Putamen (tissue), 1 donor: ENCODE data around the gene SHOC2.
"Not testable (repeated sequence)": the region's sequence is repeated elsewhere in the genome, so short reads cannot be mapped to it uniquely, and the experiment has no call there.

Experiments
- DNase-seq: peaks from one replicate; pipeline ENCODE4 v3.0.0-alpha.2; 2016; ENCODE audit warnings: low spot score

Gene SHOC2

GRCh38 chr10:110901954-110902819 lies 17.2 kb upstream of the SHOC2 start:
- no peak for DNase-seq

- DNase-seq, result no peak
Measured at GRCh38 chr10:110903280-110904278, 15.8 kb upstream of the SHOC2 start.

GRCh38 chr10:110910138-110910537 lies 9.3 kb upstream of the SHOC2 start:
- DNase-seq, result no peak

GRCh38 chr10:110912374-110912773 lies 7.0 kb upstream of the SHOC2 start:
- DNase-seq, result no peak

- DNase-seq, result no peak
Measured at GRCh38 chr10:110914431-110914830, 5.0 kb upstream of the SHOC2 start.

GRCh38 chr10:110915035-110915434 lies 4.4 kb upstream of the SHOC2 start:
- no peak for DNase-seq

GRCh38 chr10:110915600-110915999 lies 3.8 kb upstream of the SHOC2 start:
- not testable (repeated sequence) for DNase-seq

GRCh38 chr10:110916554-110917346 lies 2.7 kb upstream of the SHOC2 start:
- no peak for DNase-seq

GRCh38 chr10:110918269-110918642 lies 1.1 kb upstream of the SHOC2 start:
- peak; percentile 89 for DNase-seq

- DNase-seq, result peak; percentile 100
Measured at GRCh38 chr10:110918643-110919348, 608 bp upstream of the SHOC2 start, which contains the start of gene BBIP1. TSS of gene BBIP1 (minus strand) at chr10:110919180. CDS start at chr10:110918157, 1,023 bp downstream.

- DNase-seq, result peak; percentile 34
Measured at GRCh38 chr10:110919971-110920881, 822 bp downstream of the SHOC2 start.

- DNase-seq, result no peak
Measured at GRCh38 chr10:110923856-110924493, 4.6 kb downstream of the SHOC2 start.

- peak; percentile 61 for DNase-seq
Measured at GRCh38 chr10:110927461-110927860, 8.1 kb downstream of the SHOC2 start.

GRCh38 chr10:110931769-110932381 lies 12.5 kb downstream of the SHOC2 start:
- DNase-seq, result peak; percentile 29

GRCh38 chr10:110932505-110933180 lies 13.2 kb downstream of the SHOC2 start:
- DNase-seq, result no peak

GRCh38 chr10:110936757-110937156 lies 17.4 kb downstream of the SHOC2 start:
- no peak for DNase-seq

- no peak for DNase-seq
Measured at GRCh38 chr10:110939419-110939818, 20.0 kb downstream of the SHOC2 start.

GRCh38 chr10:110944792-110945396 lies 25.5 kb downstream of the SHOC2 start:
- DNase-seq, result no peak
